Measurements from ENCODE around the gene ODF2L. TPM values are rescaled to one million over a fixed set of nuclear protein-coding genes. Genes with fewer than 3 reads are reported as not detected.

Gene ODF2L
- polyA plus RNA-seq, 1 experiment = 5.9 TPM

DNA sequence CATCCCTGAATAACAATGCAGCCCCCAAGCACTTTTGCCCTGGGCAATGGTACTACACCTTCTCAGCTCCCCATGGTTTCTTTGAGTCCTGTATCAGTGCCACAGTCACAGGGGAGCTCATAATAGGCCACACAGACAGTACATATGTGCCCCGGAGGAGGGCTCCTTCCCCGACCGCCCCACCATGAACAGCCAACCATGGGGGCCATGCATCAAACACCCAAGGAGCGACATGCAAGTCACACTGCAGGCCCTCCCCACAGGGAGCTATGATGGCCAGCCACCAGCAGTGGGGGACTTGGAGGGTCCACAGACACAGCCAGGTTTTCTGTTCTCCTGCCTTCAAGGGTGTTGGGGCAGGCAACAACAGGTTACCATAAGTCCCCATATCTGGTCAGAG, 14.8 kb upstream of the ODF2L start:
- TF ChIP-seq CTCF (IDR thresholded peaks at IDR 0.05; ENCODE audit: insufficient read depth, low read depth, low read length) = no peak
- Histone ChIP-seq H3K4me3 (ENCODE audit: low read depth, low read length) (no peak overlapping the region), H3K27me3 (ENCODE audit: control insufficient read depth, insufficient read depth, low read length) (no peaks in the 10 kb centered on the region), H3K36me3 (ENCODE audit: control insufficient read depth, insufficient read depth, low read length) (no peaks in the 10 kb centered on the region)
- CTCF ChIA-PET = no interaction called here
- POLR2A ChIA-PET = no interaction called here
- DNase-seq (ENCODE audit: low read depth) = no peak

DNA sequence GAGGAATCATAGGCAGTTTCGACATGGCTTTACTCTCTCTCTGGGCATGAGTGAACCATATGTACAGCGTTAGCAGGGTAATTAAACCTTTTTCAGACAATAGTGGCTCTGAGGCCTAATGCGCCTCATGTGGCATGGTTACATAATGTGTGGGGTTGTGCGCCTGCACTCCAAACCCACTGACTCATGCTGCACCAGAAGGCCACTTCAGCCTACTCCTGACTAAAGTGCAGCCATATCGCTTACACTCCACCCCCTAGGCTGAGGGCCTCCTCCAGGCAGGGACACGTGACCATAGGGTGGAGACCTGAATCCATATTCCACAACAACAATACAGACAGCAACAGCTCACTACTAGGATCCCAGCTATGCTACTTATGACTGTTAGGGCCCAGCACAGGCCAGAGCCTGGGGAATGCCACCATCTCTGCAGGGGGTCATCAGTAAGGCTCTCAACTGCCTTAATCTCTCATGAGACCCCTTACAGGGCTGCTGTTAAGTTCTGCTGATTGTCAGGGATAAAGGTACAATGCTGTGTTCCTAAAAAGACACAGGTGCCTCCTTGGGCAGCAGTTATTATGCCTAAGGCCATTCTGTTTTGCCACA, 13.4 kb upstream of the ODF2L start:
- CTCF ChIA-PET = interaction anchor here (0.7 to 1.8 kb wide), 3 partner anchors 12 to 98 kb away, joined by 3 to 7 read pairs (median 3); no protein-coding TSS in a partner anchor
- POLR2A ChIA-PET = no interaction called here
- H3K4me3 ChIP-seq (ENCODE audit: low read depth, low read length) = no peak overlapping the region
- TF ChIP-seq CTCF (IDR thresholded peaks at IDR 0.05; ENCODE audit: insufficient read depth, low read depth, low read length) = no peak
- no peak for DNase-seq (ENCODE audit: low read depth)
- no peaks in the 10 kb centered on the region for H3K27me3 ChIP-seq (ENCODE audit: control insufficient read depth, insufficient read depth, low read length)
- no peaks in the 10 kb centered on the region for H3K36me3 ChIP-seq (ENCODE audit: control insufficient read depth, insufficient read depth, low read length)

GRCh38 chr1:86396498-86396890, 371 bp upstream of the ODF2L start:
- TF ChIP-seq CTCF (IDR thresholded peaks at IDR 0.05; ENCODE audit: insufficient read depth, low read depth, low read length) = no peak
- H3K27me3 ChIP-seq (ENCODE audit: control insufficient read depth, insufficient read depth, low read length) = no peaks in the 10 kb centered on the region
- H3K36me3 ChIP-seq (ENCODE audit: control insufficient read depth, insufficient read depth, low read length) = no peaks in the 10 kb centered on the region
- no peak for DNase-seq (ENCODE audit: low read depth)
- POLR2A ChIA-PET = no interaction called here
- CTCF ChIA-PET = interaction anchor here (0.9 to 1.4 kb wide), 4 partner anchors 10 to 934 kb away, joined by 3 to 4 read pairs (median 4); no protein-coding TSS in a partner anchor
- H3K4me3 ChIP-seq (ENCODE audit: low read depth, low read length) = peak overlapping the region; percentile 97

- Histone ChIP-seq H3K4me3 (ENCODE audit: low read depth, low read length) (no peak overlapping the region), H3K27me3 (ENCODE audit: control insufficient read depth, insufficient read depth, low read length) (no peaks in the 10 kb centered on the region), H3K36me3 (ENCODE audit: control insufficient read depth, insufficient read depth, low read length) (no peaks in the 10 kb centered on the region)
- CTCF ChIA-PET = interaction anchor here (0.7 to 1.2 kb wide), 2 partner anchors 8 to 10 kb away, joined by 3 to 5 read pairs; no protein-coding TSS in a partner anchor
- POLR2A ChIA-PET = interaction anchor here (0.7 kb wide), 1 partner anchor 817 kb away, joined by 9 read pairs; no protein-coding TSS in a partner anchor
- TF ChIP-seq CTCF (IDR thresholded peaks at IDR 0.05; ENCODE audit: insufficient read depth, low read depth, low read length) = no peak
- no peak for DNase-seq (ENCODE audit: low read depth)
Observed at GRCh38 chr1:86394416-86394815, 1.7 kb downstream of the ODF2L start.

DNA sequence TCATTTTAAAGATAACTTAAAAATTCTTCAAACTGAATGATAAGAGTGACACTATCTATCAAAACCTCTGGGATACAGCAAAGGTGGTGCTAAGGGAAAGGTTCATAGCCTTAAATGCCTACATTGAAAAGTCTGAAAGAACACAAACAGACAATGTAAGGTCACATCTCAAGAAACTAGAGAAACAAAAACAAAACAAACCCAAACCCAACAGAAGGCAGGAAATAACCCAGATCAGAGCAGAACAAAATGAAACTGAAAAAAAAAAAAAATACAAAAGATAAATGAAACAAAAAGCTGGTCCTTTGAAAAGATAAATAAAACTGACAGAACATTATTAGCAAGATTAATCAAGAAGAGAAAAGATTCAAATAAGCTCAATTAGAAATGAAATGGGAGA, 6.8 kb downstream of the ODF2L start:
- no peak for DNase-seq (ENCODE audit: low read depth)
- CTCF ChIA-PET = interaction anchor here (1.4 kb wide), 1 partner anchor 9 kb away, joined by 4 read pairs; no protein-coding TSS in a partner anchor
- POLR2A ChIA-PET = no interaction called here
- Histone ChIP-seq H3K36me3 (ENCODE audit: control insufficient read depth, insufficient read depth, low read length) (no peaks in the 10 kb centered on the region), H3K27me3 (ENCODE audit: control insufficient read depth, insufficient read depth, low read length) (no peaks in the 10 kb centered on the region), H3K4me3 (ENCODE audit: low read depth, low read length) (no peak overlapping the region)
- TF ChIP-seq CTCF (IDR thresholded peaks at IDR 0.05; ENCODE audit: insufficient read depth, low read depth, low read length) = no peak
